SU-DHL-6 (cell line): ENCODE measurements around the gene COL6A3.

Source experiments
- H2AFZ ChIP-seq: fragments of 200-600 bp; sonication (generic); 2 replicates; pipeline ENCODE4 v1.6.1; 2014; ENCODE audit warnings: low read depth, mild to moderate bottlenecking, moderate library complexity, mixed read lengths, antibody characterized with exemption, low read length; ENCODE audit not compliant: severe bottlenecking
- H3F3A ChIP-seq: fragments of 200-600 bp; shearing (Covaris generic); 2 replicates; pipeline ENCODE4 v1.6.0; 2016; ENCODE audit warnings: antibody characterized with exemption, mild to moderate bottlenecking; ENCODE audit not compliant: insufficient read depth
- H3K27ac ChIP-seq: fragments of 200-600 bp; sonication (generic); 2 replicates; pipeline ENCODE4 v1.5.1; 2016; ENCODE audit warnings: low read depth, mild to moderate bottlenecking, low read length, moderate library complexity, mixed read lengths
- H3K27me3 ChIP-seq: fragments of 200-600 bp; sonication (generic), shearing (Covaris generic); 2 replicates; pipeline ENCODE4 v1.6.0; 2014; ENCODE audit warnings: mild to moderate bottlenecking, low read length
- H3K36me3 ChIP-seq: fragments of 200-600 bp; sonication (generic); 2 replicates; pipeline ENCODE4 v1.6.1; 2014; ENCODE audit warnings: mild to moderate bottlenecking, low read length, mixed read lengths
- H3K4me2 ChIP-seq: fragments of 300-600, 200-600 bp; shearing (Covaris generic), sonication (generic); 2 replicates; pipeline ENCODE4 v1.6.0; 2014; ENCODE audit warnings: low read length, low read depth, mild to moderate bottlenecking; ENCODE audit not compliant: poor library complexity, severe bottlenecking
- H3K4me3 ChIP-seq: fragments of 200-600 bp; sonication (generic); 2 replicates; pipeline ENCODE4 v1.5.1; 2014; ENCODE audit warnings: antibody characterized with exemption, low read length, mild to moderate bottlenecking, mixed read lengths; ENCODE audit not compliant: insufficient read depth, poor library complexity, severe bottlenecking
- H3K79me2 ChIP-seq: fragments of 200-600 bp; sonication (generic); 2 replicates; pipeline ENCODE4 v1.6.1; 2014; ENCODE audit warnings: mild to moderate bottlenecking, low read length, moderate library complexity; ENCODE audit not compliant: insufficient read depth
- H3K9ac ChIP-seq: fragments of 200-600 bp; sonication (generic); 2 replicates; pipeline ENCODE4 v1.7.0; 2014; ENCODE audit warnings: mild to moderate bottlenecking, low read length
- H3K9me2 ChIP-seq: fragments of 200-600 bp; sonication (generic); replicated peaks from 2 replicates; pipeline ENCODE4 v1.6.1; 2014; ENCODE audit warnings: low read length; ENCODE audit not compliant: insufficient read depth
- H3K9me3 ChIP-seq: fragments of 200-600 bp; sonication (generic); 2 replicates; pipeline ENCODE4 v1.6.1; 2014; ENCODE audit warnings: low read length, mixed read lengths; ENCODE audit not compliant: insufficient read depth
- H4K20me1 ChIP-seq: fragments of 200-600 bp; sonication (generic); 2 replicates; pipeline ENCODE4 v1.6.1; 2014; ENCODE audit warnings: low read depth, mild to moderate bottlenecking, antibody characterized with exemption, low read length, moderate library complexity, mixed read lengths
- CTCF ChIP-seq: fragments of 200-600 bp; sonication (generic); IDR thresholded peaks from one replicate; pipeline ENCODE4 v1.5.1; 2017; ENCODE audit warnings: antibody characterized with exemption, mild to moderate bottlenecking, low read length, moderate library complexity; ENCODE audit not compliant: insufficient read depth, poor library complexity, severe bottlenecking
- EZH2phosphoT487 ChIP-seq: fragments of 200-600 bp; sonication (generic), shearing (Covaris generic); conservative IDR thresholded peaks from 2 replicates; pipeline ENCODE4 v1.6.1; 2018; ENCODE audit warnings: mild to moderate bottlenecking, antibody characterized with exemption, low read length, moderate library complexity, mixed read lengths

The COL6A3 gene

GRCh38 chr2:237301595-237301994 is 112.4 kb downstream of the COL6A3 start:
- TF ChIP-seq CTCF (no peak), EZH2phosphoT487 (no peak)
- Histone ChIP-seq H3K9me2 (no peaks in the 10 kb centered on the region), H3K36me3 (no peaks in the 10 kb centered on the region), H3K27me3 (no peaks in the 10 kb centered on the region), H3F3A (no peaks in the 10 kb centered on the region), H3K9ac (no peak overlapping the region), H2AFZ (no peak overlapping the region), H3K79me2 (no peaks in the 10 kb centered on the region), H3K4me2 (no peak overlapping the region), H4K20me1 (no peaks in the 10 kb centered on the region), H3K9me3 (no peaks in the 10 kb centered on the region), H3K27ac (no peak overlapping the region), H3K4me3 (no peak overlapping the region)

- no peaks in the 10 kb centered on the region for H3K9me2 ChIP-seq
- H3K27ac ChIP-seq, result no peak overlapping the region
- H3K9me3 ChIP-seq, result no peaks in the 10 kb centered on the region
- H3K27me3 ChIP-seq, result no peaks in the 10 kb centered on the region
- H4K20me1 ChIP-seq, result no peaks in the 10 kb centered on the region
- H3F3A ChIP-seq, result no peaks in the 10 kb centered on the region
- no peak overlapping the region for H2AFZ ChIP-seq
- no peaks in the 10 kb centered on the region for H3K36me3 ChIP-seq
- TF ChIP-seq CTCF (no peak), EZH2phosphoT487 (no peak)
- no peak overlapping the region for H3K4me2 ChIP-seq
- H3K9ac ChIP-seq, result no peak overlapping the region
- no peak overlapping the region for H3K4me3 ChIP-seq
- no peaks in the 10 kb centered on the region for H3K79me2 ChIP-seq
Measured at GRCh38 chr2:237300739-237301138, 113.2 kb downstream of the COL6A3 start.

GRCh38 chr2:237299906-237300305 is 114.1 kb downstream of the COL6A3 start:
- no peaks in the 10 kb centered on the region for H4K20me1 ChIP-seq
- H3K27me3 ChIP-seq, result no peaks in the 10 kb centered on the region
- H3K9me3 ChIP-seq, result no peaks in the 10 kb centered on the region
- no peak overlapping the region for H3K4me2 ChIP-seq
- no peak overlapping the region for H3K9ac ChIP-seq
- TF ChIP-seq CTCF (no peak), EZH2phosphoT487 (no peak)
- H3K79me2 ChIP-seq, result no peaks in the 10 kb centered on the region
- H3K4me3 ChIP-seq, result no peak overlapping the region
- no peak overlapping the region for H2AFZ ChIP-seq
- H3F3A ChIP-seq, result no peaks in the 10 kb centered on the region
- H3K36me3 ChIP-seq, result no peaks in the 10 kb centered on the region
- H3K9me2 ChIP-seq, result no peaks in the 10 kb centered on the region
- H3K27ac ChIP-seq, result no peak overlapping the region
